HepG2 (cell line): ENCODE results near the gene JPH3. TPM values are rescaled to one million over a fixed set of nuclear protein-coding genes. Genes with fewer than 3 reads are reported as not detected.

Source experiments
- ATAC-seq: fragments of 200-7000 bp; cut with Tn5 transposase; 3 replicates; pipeline ENCODE4 v1.9.1; 2020; ENCODE audit warnings: mild to moderate bottlenecking, moderate library complexity
- BruUV-seq: library from RNA; stranded (reverse); fragments of 400-500 nt; replicated peaks from 2 replicates; lab custom pipeline; 2021; lab: Mats Ljungman, UMichigan
- CTCF ChIA-PET: fragments of 300-600 bp; formaldehyde crosslinking; extraction: SDS; loops from one replicate; lab custom pipeline; 2021; ENCODE audit warnings: low total read pairs, inconsistent platforms, low intra/inter-chr PET ratio; lab: Yijun Ruan, JAX
- POLR2A ChIA-PET: fragments of 350-600 bp; sonication (Branson Sonifier 250); formaldehyde crosslinking; loops from one replicate; lab custom pipeline; 2020; ENCODE audit warnings: antibody characterized with exemption, inconsistent platforms; lab: Yijun Ruan, JAX
- DNase-seq: peaks from one replicate; pipeline ENCODE4 v3.0.0-alpha.2; 2015; ENCODE audit warnings: low spot score
- FAIRE-seq: peaks from 3 replicates; lab custom pipeline; 2011; peaks lifted over from hg19 to GRCh38; lab: Jason Lieb, UNC
- H2AFZ ChIP-seq: one replicate; pipeline ENCODE4 v1.6.1; 2011; ENCODE audit warnings: low read length, inconsistent platforms
- H3K27ac ChIP-seq: fragments of 300-600 bp; 3 replicates; pipeline ENCODE4 v1.8.0; 2011; ENCODE audit warnings: mixed run types, mild to moderate bottlenecking, mixed read lengths, low read length, inconsistent platforms; ENCODE audit not compliant: insufficient read depth; ENCODE audit errors: extremely low read length
- H3K27me3 ChIP-seq, 2 experiments: fragments of 200-600 bp in 1 of 2; 2 replicates in 1 of 2; 3 replicates in 1 of 2; pipeline versions ENCODE4 v1.6.0 to v1.8.0; 2011; ENCODE audit warnings: low read length in 2 of 2, mild to moderate bottlenecking in 2 of 2, moderate library complexity in 2 of 2, inconsistent platforms in 1 of 2; ENCODE audit not compliant: insufficient read depth in 2 of 2, control insufficient read depth in 1 of 2
- H3K36me3 ChIP-seq, 2 experiments: fragments of 200-600 bp in 1 of 2; replicated peaks in 1 of 2; 2 replicates in 1 of 2; 3 replicates in 1 of 2; pipeline versions ENCODE4 v1.5.1 to v1.8.0; 2011; ENCODE audit warnings: low read length in 2 of 2, inconsistent platforms in 1 of 2; ENCODE audit not compliant: insufficient read depth in 2 of 2, control insufficient read depth in 1 of 2
- H3K4me1 ChIP-seq: 2 replicates; pipeline ENCODE4 v1.5.1; 2012; ENCODE audit warnings: low read length, inconsistent platforms; ENCODE audit not compliant: insufficient read depth
- H3K4me2 ChIP-seq: 2 replicates; pipeline ENCODE4 v1.6.0; 2011; ENCODE audit warnings: low read depth, low read length, inconsistent platforms
- H3K4me3 ChIP-seq, 3 experiments: fragments of 200-600 bp in 1 of 3; sonication (generic), shearing (Covaris generic) in 1 of 3; replicated peaks in 1 of 3; 2 replicates each; pipeline ENCODE4 v1.5.1; 2011 to 2016; ENCODE audit warnings: low read length in 3 of 3, inconsistent platforms in 2 of 3, low read depth in 2 of 3, mild to moderate bottlenecking in 2 of 3, control low read depth in 1 of 3, mixed read lengths in 1 of 3; ENCODE audit not compliant: insufficient read depth in 1 of 3
- H3K79me2 ChIP-seq: one replicate; pipeline ENCODE4 v1.6.1; 2011; ENCODE audit warnings: low read length, inconsistent platforms; ENCODE audit not compliant: insufficient read depth
- H3K9ac ChIP-seq: 2 replicates; pipeline ENCODE4 v1.6.0; 2011; ENCODE audit warnings: mild to moderate bottlenecking, low read depth, low read length, inconsistent platforms; ENCODE audit not compliant: insufficient read depth
- H3K9me3 ChIP-seq: 2 replicates; pipeline ENCODE4 v1.5.1; 2012; ENCODE audit warnings: mild to moderate bottlenecking, low read length
- H4K20me1 ChIP-seq: 2 replicates; pipeline ENCODE4 v1.6.0; 2011; ENCODE audit warnings: inconsistent platforms, mild to moderate bottlenecking, low read length, moderate library complexity; ENCODE audit not compliant: insufficient read depth
- BRCA1 ChIP-seq: sonication (generic); formaldehyde crosslinking; IDR thresholded peaks from 2 replicates; pipeline ENCODE4 v1.4.0; 2020; ENCODE audit warnings: missing genetic modification reagents
- HMGA1 ChIP-seq: sonication (generic); formaldehyde crosslinking; conservative IDR thresholded peaks from 2 replicates; pipeline ENCODE4 v1.4.0; 2020; ENCODE audit warnings: missing genetic modification reagents
- SATB2 ChIP-seq: sonication (generic); formaldehyde crosslinking; IDR thresholded peaks from 2 replicates; pipeline ENCODE4 v1.5.0; 2020; ENCODE audit warnings: missing genetic modification reagents
- ZNF382 ChIP-seq: sonication (generic); formaldehyde crosslinking; IDR thresholded peaks from 2 replicates; pipeline ENCODE4 v1.5.0; 2020; ENCODE audit warnings: missing genetic modification reagents, mild to moderate bottlenecking, borderline replicate concordance
- WGBS: methylation state at CpG from one replicate; pipeline ENCODE4 v1.1.6; 2017; ENCODE audit warnings: low lambda C conversion rate; 5-methylcytosine and 5-hydroxymethylcytosine counted together
- in situ Hi-C: cut with HindIII; loops from 2 replicates; pipeline ENCODE4 v1.10.0; 2017; ENCODE audit warnings: low pct_unique_long_range_greater_than_20kb; ENCODE audit not compliant: extremely low pct_ligation_motif_present
- intact Hi-C: fragments of 100-400 bp; cut with micrococcal nuclease; formaldehyde crosslinking; loops from one replicate; pipeline ENCODE4 v1.10.0; 2022; ENCODE audit not compliant: unreplicated experiment
- polyA plus RNA-seq, 8 experiments: library from polyadenylated mRNA; depleted of rRNA in 3 of 8; stranded (reverse) in 7 of 8; unstranded in 1 of 8; fragments of >200 nt; fragmentation: Illumina TruSeq in 4 of 8; extraction: Trizol in 4 of 8; gene quantifications; 2 replicates each; pipeline versions ENCODE4 v1.2.1 to v1.2.3, GENCODE V29; 2011 to 2016; ENCODE audit warnings: low read depth in 4 of 8, missing spikeins in 1 of 8, mixed read lengths in 1 of 8; ENCODE audit not compliant: insufficient read depth in 1 of 8
- total RNA-seq, 5 experiments: library from RNA; depleted of rRNA; stranded (reverse); fragments of >200 nt; fragmentation: Illumina TruSeq; extraction: Trizol; gene quantifications; 2 replicates each; pipeline ENCODE4 v1.2.3, GENCODE V29; 2016; ENCODE audit warnings: low read depth in 1 of 5
- TF ChIP-seq, protein P1 (sequence below): sonication (generic); formaldehyde crosslinking; IDR thresholded peaks from 2 replicates; pipeline ENCODE4 v1.9.0; 2021; ENCODE audit warnings: missing genetic modification reagents, borderline replicate concordance
- TF ChIP-seq, protein P2 (sequence below): sonication (generic); formaldehyde crosslinking; IDR thresholded peaks from 2 replicates; pipeline ENCODE4 v1.8.1; 2023; ENCODE audit warnings: mild to moderate bottlenecking, moderate library complexity, missing genetic modification reagents

JPH3 gene
- total and polyA plus RNA-seq, 2 of the 13 experiments (the other 11 are each of a cell fraction or from before 2014, with no cell fraction given) = not detected

DNA sequence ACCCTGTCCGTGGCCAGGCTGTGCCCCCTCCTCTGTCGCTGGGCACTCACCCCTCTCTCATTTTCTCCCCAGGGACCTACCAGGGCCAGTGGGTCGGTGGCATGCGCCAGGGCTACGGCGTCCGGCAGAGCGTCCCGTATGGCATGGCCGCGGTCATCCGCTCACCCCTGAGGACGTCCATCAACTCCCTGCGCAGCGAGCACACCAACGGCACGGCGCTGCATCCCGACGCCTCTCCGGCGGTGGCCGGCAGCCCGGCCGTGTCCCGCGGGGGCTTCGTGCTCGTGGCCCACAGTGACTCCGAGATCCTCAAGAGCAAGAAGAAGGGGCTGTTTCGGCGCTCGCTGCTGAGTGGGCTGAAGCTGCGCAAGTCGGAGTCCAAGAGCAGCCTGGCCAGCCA, 41.9 kb downstream of the JPH3 start:
- ChIA-PET CTCF (no interaction called here), POLR2A (no interaction called here)
- Histone ChIP-seq H3K79me2 (no peaks in the 10 kb centered on the region), H3K27ac (no peak overlapping the region), H4K20me1 (no peaks in the 10 kb centered on the region), H3K4me2 (no peak overlapping the region), H3K9me3 (no peaks in the 10 kb centered on the region), H3K27me3 (peaks cover 36 to 93% of the 10 kb centered on the region in 2 experiments), H3K36me3 (no peaks in the 10 kb centered on the region), H2AFZ (no peak overlapping the region), H3K4me1 (no peaks in the 10 kb centered on the region), H3K4me3 (no peak overlapping the region), H3K9ac (no peak overlapping the region)
- TF ChIP-seq, protein P1, sequence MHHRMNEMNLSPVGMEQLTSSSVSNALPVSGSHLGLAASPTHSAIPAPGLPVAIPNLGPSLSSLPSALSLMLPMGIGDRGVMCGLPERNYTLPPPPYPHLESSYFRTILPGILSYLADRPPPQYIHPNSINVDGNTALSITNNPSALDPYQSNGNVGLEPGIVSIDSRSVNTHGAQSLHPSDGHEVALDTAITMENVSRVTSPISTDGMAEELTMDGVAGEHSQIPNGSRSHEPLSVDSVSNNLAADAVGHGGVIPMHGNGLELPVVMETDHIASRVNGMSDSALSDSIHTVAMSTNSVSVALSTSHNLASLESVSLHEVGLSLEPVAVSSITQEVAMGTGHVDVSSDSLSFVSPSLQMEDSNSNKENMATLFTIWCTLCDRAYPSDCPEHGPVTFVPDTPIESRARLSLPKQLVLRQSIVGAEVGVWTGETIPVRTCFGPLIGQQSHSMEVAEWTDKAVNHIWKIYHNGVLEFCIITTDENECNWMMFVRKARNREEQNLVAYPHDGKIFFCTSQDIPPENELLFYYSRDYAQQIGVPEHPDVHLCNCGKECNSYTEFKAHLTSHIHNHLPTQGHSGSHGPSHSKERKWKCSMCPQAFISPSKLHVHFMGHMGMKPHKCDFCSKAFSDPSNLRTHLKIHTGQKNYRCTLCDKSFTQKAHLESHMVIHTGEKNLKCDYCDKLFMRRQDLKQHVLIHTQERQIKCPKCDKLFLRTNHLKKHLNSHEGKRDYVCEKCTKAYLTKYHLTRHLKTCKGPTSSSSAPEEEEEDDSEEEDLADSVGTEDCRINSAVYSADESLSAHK (CRISPR knock-in tag) = no peak
- TF ChIP-seq, protein P2, sequence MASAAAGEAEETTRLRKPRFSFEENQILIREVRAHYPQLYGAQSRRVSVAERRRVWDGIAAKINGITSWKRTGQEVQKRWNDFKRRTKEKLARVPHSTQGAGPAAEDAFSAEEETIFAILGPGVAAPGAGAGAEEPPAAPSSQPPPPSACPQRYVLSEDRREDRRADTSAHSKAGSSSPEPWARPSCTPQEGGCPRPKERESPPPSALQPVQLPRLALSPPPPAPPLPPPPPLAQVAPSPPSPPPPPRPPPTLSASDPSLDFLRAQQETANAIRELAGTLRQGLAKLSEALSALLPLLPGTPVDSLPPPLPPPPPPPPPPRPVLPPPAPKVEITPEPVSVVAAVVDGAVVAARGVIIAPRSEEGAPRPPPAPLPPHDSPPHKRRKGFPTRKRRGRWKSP (CRISPR knock-in tag) = no peak
- no peak for TF ChIP-seq ZNF382 (CRISPR knock-in tag)
- no peak for TF ChIP-seq HMGA1
- TF ChIP-seq SATB2 (CRISPR knock-in tag) = no peak
- TF ChIP-seq BRCA1 (CRISPR knock-in tag) = no peak
- in situ Hi-C loops = no loop called here
- ATAC-seq (no peak), FAIRE-seq (no peak), DNase-seq (no peak)
- BruUV-seq = no TSS peak
- intact Hi-C loops = no loop called here
- 59% methylated on average over 8 of the region's 35 CpGs for WGBS
